ENCODE data around the gene NSRP1. TPM values are rescaled to one million over a fixed set of nuclear protein-coding genes. Genes with fewer than 3 reads are reported as not detected.
"Not testable (repeated sequence)": the region's sequence is repeated elsewhere in the genome, so short reads cannot be mapped to it uniquely, and the experiment has no call there.

Gene NSRP1
- total RNA-seq, 1 donor from 2014 or later, result 28.2 TPM

DNA sequence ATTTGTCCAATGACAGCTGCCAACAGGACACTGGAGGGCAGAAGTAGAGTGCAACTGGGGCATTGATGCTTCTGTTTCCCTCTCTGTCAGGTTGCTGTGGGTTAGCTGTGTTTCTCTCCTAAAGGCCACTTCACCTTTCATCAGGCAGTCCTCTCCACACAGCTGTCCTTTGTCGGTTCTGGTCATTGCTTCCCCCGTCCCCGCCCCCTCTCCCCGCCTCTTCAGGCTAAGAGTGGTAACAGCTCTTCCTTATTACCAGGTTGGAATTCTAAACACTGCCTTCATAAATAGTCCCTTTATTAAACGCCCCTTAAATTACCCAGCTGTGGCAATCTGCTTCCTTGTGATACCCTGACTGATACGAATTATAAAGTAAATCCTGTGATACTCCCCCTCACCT lies 31.8 kb upstream of the NSRP1 start:
- Mint-ChIP-seq H3K27ac (ENCODE audit: unreplicated experiment) (no peak overlapping the region), H3K27me3 (ENCODE audit: low read depth) (peaks cover 10% of the 10 kb centered on the region), H3K4me3 (no peak overlapping the region), H3K9me3 (peaks cover 3% of the 10 kb centered on the region), H3K36me3 (ENCODE audit: low read depth) (no peaks in the 10 kb centered on the region), H3K4me1 (peaks cover 11% of the 10 kb centered on the region)
- TF ChIP-seq, protein P1, sequence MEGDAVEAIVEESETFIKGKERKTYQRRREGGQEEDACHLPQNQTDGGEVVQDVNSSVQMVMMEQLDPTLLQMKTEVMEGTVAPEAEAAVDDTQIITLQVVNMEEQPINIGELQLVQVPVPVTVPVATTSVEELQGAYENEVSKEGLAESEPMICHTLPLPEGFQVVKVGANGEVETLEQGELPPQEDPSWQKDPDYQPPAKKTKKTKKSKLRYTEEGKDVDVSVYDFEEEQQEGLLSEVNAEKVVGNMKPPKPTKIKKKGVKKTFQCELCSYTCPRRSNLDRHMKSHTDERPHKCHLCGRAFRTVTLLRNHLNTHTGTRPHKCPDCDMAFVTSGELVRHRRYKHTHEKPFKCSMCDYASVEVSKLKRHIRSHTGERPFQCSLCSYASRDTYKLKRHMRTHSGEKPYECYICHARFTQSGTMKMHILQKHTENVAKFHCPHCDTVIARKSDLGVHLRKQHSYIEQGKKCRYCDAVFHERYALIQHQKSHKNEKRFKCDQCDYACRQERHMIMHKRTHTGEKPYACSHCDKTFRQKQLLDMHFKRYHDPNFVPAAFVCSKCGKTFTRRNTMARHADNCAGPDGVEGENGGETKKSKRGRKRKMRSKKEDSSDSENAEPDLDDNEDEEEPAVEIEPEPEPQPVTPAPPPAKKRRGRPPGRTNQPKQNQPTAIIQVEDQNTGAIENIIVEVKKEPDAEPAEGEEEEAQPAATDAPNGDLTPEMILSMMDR (conservative IDR thresholded peaks at IDR 0.05), result no peak
- no peak for DNase-seq (ENCODE audit: low read depth, low spot score)

DNA sequence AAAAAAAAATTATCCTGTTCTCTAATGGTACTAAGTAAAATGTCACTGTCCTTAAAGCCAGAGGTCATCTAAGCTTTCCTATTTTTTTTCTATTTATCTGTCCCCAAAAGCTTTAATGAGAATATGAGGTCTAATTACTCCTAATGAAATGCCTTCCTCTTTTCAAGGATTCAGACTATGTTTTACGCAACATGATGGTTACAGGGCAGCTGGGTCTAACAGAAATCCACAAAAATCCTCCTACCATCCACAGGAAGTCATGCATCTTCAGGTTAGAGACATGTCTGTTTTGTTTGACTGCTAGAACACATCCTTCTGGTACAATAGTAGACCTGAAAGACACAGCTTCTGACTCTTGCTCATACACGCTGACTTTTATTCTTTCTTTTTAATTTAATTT lies 29.7 kb upstream of the NSRP1 start:
- H3K36me3 Mint-ChIP-seq (ENCODE audit: low read depth), result no peaks in the 10 kb centered on the region
- H3K27ac Mint-ChIP-seq (ENCODE audit: unreplicated experiment), result no peak overlapping the region
- TF ChIP-seq, protein P1 (conservative IDR thresholded peaks at IDR 0.05), result no peak
- no peak for DNase-seq (ENCODE audit: low read depth, low spot score)
- H3K4me3 Mint-ChIP-seq, result no peak overlapping the region
- H3K4me1 Mint-ChIP-seq, result peaks cover 11% of the 10 kb centered on the region
- H3K27me3 Mint-ChIP-seq (ENCODE audit: low read depth), result peaks cover 7% of the 10 kb centered on the region
- peaks cover 3% of the 10 kb centered on the region for H3K9me3 Mint-ChIP-seq

DNA sequence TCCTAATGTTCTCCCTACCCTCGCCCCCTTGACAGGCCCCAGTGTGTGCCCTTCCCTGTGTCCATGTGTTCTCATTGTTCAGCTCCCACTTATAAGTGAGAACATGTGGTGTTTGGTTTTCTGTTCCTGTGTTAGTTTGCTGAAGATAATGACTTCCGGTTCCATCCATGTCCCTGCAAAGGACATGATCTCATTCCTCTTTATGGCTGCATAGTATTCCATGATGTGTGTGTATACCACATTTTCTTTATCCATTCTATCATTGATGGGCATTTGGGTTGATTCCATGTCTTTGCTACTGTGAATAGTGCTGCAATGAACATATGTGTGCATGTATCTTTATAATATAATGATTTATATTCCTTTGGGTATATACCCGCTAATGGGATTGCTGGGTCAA lies 29.2 kb upstream of the NSRP1 start:
- not testable (repeated sequence) for H3K9me3 Mint-ChIP-seq; H3K27ac Mint-ChIP-seq (ENCODE audit: unreplicated experiment)

DNA sequence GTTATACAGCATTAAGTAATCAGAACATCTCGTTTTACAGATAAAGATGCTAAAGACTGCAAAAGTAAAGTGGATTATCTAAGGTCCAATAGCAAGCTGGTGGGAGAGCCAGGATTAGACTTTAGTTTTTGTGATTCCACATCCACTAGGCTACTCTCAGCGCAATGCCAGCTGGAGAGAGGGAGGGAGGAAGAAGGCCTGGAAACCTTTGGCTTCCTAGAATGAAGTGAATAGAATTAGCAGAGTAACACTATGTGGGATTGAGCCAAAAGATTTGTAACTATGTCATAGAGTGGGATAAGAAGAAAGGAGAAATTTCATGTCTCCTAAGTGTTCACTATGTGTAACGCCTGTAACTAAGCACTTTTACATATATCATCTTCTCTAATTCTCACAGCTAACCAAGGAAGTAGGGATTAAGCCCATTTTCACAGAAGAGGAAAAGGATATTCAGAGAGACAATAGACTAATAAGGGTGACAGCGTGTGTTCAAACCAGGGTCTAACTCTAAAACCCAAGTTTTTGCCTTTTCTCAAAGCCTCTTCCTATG lies 25.4 kb upstream of the NSRP1 start:
- TF ChIP-seq, protein P1 (conservative IDR thresholded peaks at IDR 0.05), result no peak

More for the DNA sequence above, 29.2 kb upstream of the NSRP1 start:
- H3K36me3 Mint-ChIP-seq (ENCODE audit: low read depth); H3K4me3 Mint-ChIP-seq; H3K27me3 Mint-ChIP-seq (ENCODE audit: low read depth); DNase-seq (ENCODE audit: low read depth, low spot score): not testable (repeated sequence)
- peaks cover 11% of the 10 kb centered on the region for H3K4me1 Mint-ChIP-seq

DNA sequence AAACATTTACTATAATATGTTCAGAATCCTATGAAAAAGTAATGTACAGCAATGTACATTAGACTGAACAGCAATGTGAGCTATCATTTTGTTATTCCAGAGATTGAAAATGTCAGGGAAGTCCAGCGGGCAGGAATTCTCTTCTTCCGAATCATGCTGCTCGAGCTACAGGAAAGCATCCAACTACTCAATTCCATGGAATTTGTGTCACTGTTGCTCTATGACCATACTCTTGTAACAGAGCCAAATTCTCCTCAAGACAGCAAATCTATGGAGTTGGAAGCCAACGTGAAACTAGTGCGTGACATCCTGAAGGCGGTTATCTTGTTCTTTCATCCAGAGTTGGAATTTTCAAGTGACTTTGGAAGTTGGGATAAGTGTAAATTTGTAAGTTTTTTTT lies 24.8 kb upstream of the NSRP1 start:
- Mint-ChIP-seq H3K4me3 (no peak overlapping the region), H3K4me1 (no peaks in the 10 kb centered on the region), H3K36me3 (ENCODE audit: low read depth) (no peaks in the 10 kb centered on the region), H3K9me3 (peaks cover 3% of the 10 kb centered on the region), H3K27ac (ENCODE audit: unreplicated experiment) (no peak overlapping the region), H3K27me3 (ENCODE audit: low read depth) (peaks cover 7% of the 10 kb centered on the region)
- no peak for DNase-seq (ENCODE audit: low read depth, low spot score)
- TF ChIP-seq, protein P1 (conservative IDR thresholded peaks at IDR 0.05), result no peak

More for the DNA sequence above, 25.4 kb upstream of the NSRP1 start:
- peaks cover 3% of the 10 kb centered on the region for H3K9me3 Mint-ChIP-seq
- H3K4me1 Mint-ChIP-seq, result no peaks in the 10 kb centered on the region
- peaks cover 7% of the 10 kb centered on the region for H3K27me3 Mint-ChIP-seq (ENCODE audit: low read depth)
- H3K27ac Mint-ChIP-seq (ENCODE audit: unreplicated experiment), result no peak overlapping the region
- no peaks in the 10 kb centered on the region for H3K36me3 Mint-ChIP-seq (ENCODE audit: low read depth)
- DNase-seq (ENCODE audit: low read depth, low spot score), result no peak
- H3K4me3 Mint-ChIP-seq, result no peak overlapping the region

DNA sequence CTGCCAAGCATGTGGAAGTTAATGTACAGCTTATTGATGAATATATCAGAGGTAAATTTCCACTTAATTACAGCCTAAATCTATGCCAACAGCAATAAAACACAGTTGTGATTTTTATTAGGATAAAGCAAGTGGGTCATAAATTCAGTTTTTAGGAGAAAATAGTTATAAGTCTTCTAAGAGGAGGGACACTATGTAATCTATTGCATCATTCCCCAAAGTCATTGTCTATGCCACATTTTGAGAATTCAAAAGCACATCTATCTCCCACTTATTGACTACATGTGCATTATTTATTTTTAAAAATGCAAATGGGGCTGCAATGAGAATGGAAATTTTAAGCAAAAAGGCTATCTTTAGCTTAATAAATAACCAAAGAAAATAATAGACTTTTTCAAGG lies 23.7 kb upstream of the NSRP1 start:
- TF ChIP-seq, protein P1 (conservative IDR thresholded peaks at IDR 0.05), result no peak
- Mint-ChIP-seq H3K36me3 (ENCODE audit: low read depth) (no peaks in the 10 kb centered on the region), H3K9me3 (no peaks in the 10 kb centered on the region), H3K27me3 (ENCODE audit: low read depth) (peaks cover 7% of the 10 kb centered on the region), H3K4me1 (no peaks in the 10 kb centered on the region), H3K4me3 (no peak overlapping the region), H3K27ac (ENCODE audit: unreplicated experiment) (no peak overlapping the region)
- DNase-seq (ENCODE audit: low read depth, low spot score), result no peak

Measured in neural crest cell (in vitro differentiated cells).